Gastroesophageal sphincter (tissue), 3 donors: ENCODE results near the gene ZRANB3.

Experiments used
- EP300 ChIP-seq: sonication (generic); formaldehyde crosslinking; IDR thresholded peaks from one replicate; pipeline ENCODE4 v1.6.1; 2017; ENCODE audit warnings: antibody characterized with exemption, mild to moderate bottlenecking
- POLR2A ChIP-seq, 2 donors: fragments of 450-650 bp; IDR thresholded peaks; one replicate each; pipeline ENCODE4 v1.6.1; 2017; ENCODE audit warnings: antibody characterized with exemption in 2 of 2, mild to moderate bottlenecking in 2 of 2, moderate library complexity in 1 of 2
- POLR2AphosphoS5 ChIP-seq: sonication (generic); formaldehyde crosslinking; IDR thresholded peaks from one replicate; pipeline ENCODE4 v1.6.1; 2017; ENCODE audit warnings: antibody characterized with exemption
- TF ChIP-seq, protein P1 (sequence below), 4 experiments: fragments of 200-600 bp in 2 of 4; fragments of 450-650 bp in 2 of 4; sonication (generic) in 1 of 4; IDR thresholded peaks; one replicate each; pipeline ENCODE4 v1.5.1; 2017 to 2019; ENCODE audit warnings: antibody characterized with exemption in 4 of 4, mild to moderate bottlenecking in 2 of 4, moderate library complexity in 2 of 4

- TF ChIP-seq, protein P1, sequence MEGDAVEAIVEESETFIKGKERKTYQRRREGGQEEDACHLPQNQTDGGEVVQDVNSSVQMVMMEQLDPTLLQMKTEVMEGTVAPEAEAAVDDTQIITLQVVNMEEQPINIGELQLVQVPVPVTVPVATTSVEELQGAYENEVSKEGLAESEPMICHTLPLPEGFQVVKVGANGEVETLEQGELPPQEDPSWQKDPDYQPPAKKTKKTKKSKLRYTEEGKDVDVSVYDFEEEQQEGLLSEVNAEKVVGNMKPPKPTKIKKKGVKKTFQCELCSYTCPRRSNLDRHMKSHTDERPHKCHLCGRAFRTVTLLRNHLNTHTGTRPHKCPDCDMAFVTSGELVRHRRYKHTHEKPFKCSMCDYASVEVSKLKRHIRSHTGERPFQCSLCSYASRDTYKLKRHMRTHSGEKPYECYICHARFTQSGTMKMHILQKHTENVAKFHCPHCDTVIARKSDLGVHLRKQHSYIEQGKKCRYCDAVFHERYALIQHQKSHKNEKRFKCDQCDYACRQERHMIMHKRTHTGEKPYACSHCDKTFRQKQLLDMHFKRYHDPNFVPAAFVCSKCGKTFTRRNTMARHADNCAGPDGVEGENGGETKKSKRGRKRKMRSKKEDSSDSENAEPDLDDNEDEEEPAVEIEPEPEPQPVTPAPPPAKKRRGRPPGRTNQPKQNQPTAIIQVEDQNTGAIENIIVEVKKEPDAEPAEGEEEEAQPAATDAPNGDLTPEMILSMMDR (IDR thresholded peaks at IDR 0.05): no peak
- TF ChIP-seq POLR2A (IDR thresholded peaks at IDR 0.05) (no peak), EP300 (no peak), POLR2AphosphoS5 (no peak)
Observed at GRCh38 chr2:135551356-135551755, 20.3 kb upstream of the ZRANB3 start.
